ENCODE data around the gene CHURC1. TPM values are rescaled to one million over a fixed set of nuclear protein-coding genes. Genes with fewer than 3 reads are reported as not detected.

Gene CHURC1
- total RNA-seq, 4 donors from 2014 or later = 52.4 to 79.2 (median 63.8) TPM

GRCh38 chr14:64868841-64869240 lies 45.4 kb upstream of the CHURC1 start:
- H3K4me3 ChIP-seq (ENCODE audit: low read depth, poor library complexity, severe bottlenecking) = no peak overlapping the region
- TF ChIP-seq POLR2A (IDR thresholded peaks at IDR 0.05) = no peak
- no peak for TF ChIP-seq CTCF (IDR thresholded peaks at IDR 0.05)
- 41 to 85% methylated on average over 1 of the region's 1 CpG for WGBS, 2 donors
- intact Hi-C loops (cut with DNase I; ENCODE audit: low total_unique reads) = no loop called here
- DNase-seq (ENCODE audit: low spot score in 2 of 2) = no peak

- no peak overlapping the region for H3K4me3 ChIP-seq (ENCODE audit: low read depth, poor library complexity, severe bottlenecking)
- no peak for DNase-seq (ENCODE audit: low spot score in 2 of 2)
- 61 to 65% methylated on average over 2 of the region's 2 CpGs for WGBS, 2 donors
- TF ChIP-seq POLR2A (IDR thresholded peaks at IDR 0.05) (no peak), CTCF (IDR thresholded peaks at IDR 0.05) (no peak)
- intact Hi-C loops (cut with DNase I; ENCODE audit: low total_unique reads) = no loop called here
Measured at GRCh38 chr14:64870160-64870559, 44.1 kb upstream of the CHURC1 start.

- intact Hi-C loops (cut with DNase I; ENCODE audit: low total_unique reads) = no loop called here
Measured at GRCh38 chr14:64871344-64871743, 42.9 kb upstream of the CHURC1 start.

GRCh38 chr14:64873506-64874219 lies 40.6 kb upstream of the CHURC1 start:
- intact Hi-C loops (cut with DNase I; ENCODE audit: low total_unique reads) = no loop called here

More at GRCh38 chr14:64871344-64871743, 42.9 kb upstream of the CHURC1 start:
- DNase-seq (ENCODE audit: low spot score in 2 of 2) = no peak
- H3K4me3 ChIP-seq (ENCODE audit: low read depth, poor library complexity, severe bottlenecking) = no peak overlapping the region
- 80 to 83% methylated on average over 2 of the region's 2 CpGs for WGBS, 2 donors
- no peak for TF ChIP-seq CTCF (IDR thresholded peaks at IDR 0.05)
- no peak for TF ChIP-seq POLR2A (IDR thresholded peaks at IDR 0.05)

GRCh38 chr14:64875350-64875749 lies 38.9 kb upstream of the CHURC1 start:
- no peak for DNase-seq (ENCODE audit: low spot score in 2 of 2)
- TF ChIP-seq POLR2A (IDR thresholded peaks at IDR 0.05) (no peak), CTCF (IDR thresholded peaks at IDR 0.05) (no peak)
- intact Hi-C loops (cut with DNase I; ENCODE audit: low total_unique reads) = no loop called here
- H3K4me3 ChIP-seq (ENCODE audit: low read depth, poor library complexity, severe bottlenecking) = no peak overlapping the region
- 63 to 65% methylated on average over 4 of the region's 4 CpGs for WGBS, 2 donors

More at GRCh38 chr14:64873506-64874219, 40.6 kb upstream of the CHURC1 start:
- TF ChIP-seq POLR2A (IDR thresholded peaks at IDR 0.05) = no peak
- no peak for TF ChIP-seq CTCF (IDR thresholded peaks at IDR 0.05)
- 77 to 93% methylated on average over 3 of the region's 3 CpGs for WGBS, 2 donors
- H3K4me3 ChIP-seq (ENCODE audit: low read depth, poor library complexity, severe bottlenecking) = no peak overlapping the region
- no peak for DNase-seq (ENCODE audit: low spot score in 2 of 2)

- TF ChIP-seq POLR2A (IDR thresholded peaks at IDR 0.05) (no peak), CTCF (IDR thresholded peaks at IDR 0.05) (no peak)
- 95 to 99% methylated on average over 4 of the region's 4 CpGs for WGBS, 2 donors
- H3K4me3 ChIP-seq (ENCODE audit: low read depth, poor library complexity, severe bottlenecking) = no peak overlapping the region
- DNase-seq (ENCODE audit: low spot score in 2 of 2) = no peak
- intact Hi-C loops (cut with DNase I; ENCODE audit: low total_unique reads) = no loop called here
Measured at GRCh38 chr14:64877846-64878245, 36.4 kb upstream of the CHURC1 start.
